ENCODE results near the gene SCMH1.

Gene SCMH1

DNA sequence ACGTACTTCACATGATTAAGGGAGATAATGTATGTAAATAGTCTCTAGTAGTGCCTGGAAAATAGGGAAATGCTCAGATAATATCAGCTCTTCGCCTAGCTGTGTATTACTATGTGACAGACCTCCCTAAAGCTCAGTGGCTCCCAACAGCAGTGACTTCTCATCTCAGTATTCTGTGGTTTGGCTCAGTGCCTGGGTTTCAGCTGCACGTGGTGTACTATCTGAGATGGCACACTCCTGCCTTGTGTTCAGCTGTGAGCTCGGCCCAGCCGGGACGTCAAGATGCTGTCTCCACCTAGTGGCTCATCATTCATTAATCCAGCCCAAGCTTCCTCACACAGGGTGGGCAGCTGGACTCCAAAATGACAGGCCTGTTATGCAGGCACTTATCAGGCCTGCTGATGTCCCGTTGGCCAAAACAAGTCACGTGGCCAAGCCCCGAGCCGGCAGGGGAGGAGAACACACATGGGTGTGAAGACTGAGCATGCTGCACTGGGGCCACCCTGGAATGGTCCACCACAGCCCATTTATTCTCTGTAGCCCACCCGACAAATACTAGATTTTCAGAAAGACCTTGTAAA, 238.4 kb downstream of the SCMH1 start:
- peak; percentile 95 for DNase-seq (ENCODE audit: low spot score)

DNA sequence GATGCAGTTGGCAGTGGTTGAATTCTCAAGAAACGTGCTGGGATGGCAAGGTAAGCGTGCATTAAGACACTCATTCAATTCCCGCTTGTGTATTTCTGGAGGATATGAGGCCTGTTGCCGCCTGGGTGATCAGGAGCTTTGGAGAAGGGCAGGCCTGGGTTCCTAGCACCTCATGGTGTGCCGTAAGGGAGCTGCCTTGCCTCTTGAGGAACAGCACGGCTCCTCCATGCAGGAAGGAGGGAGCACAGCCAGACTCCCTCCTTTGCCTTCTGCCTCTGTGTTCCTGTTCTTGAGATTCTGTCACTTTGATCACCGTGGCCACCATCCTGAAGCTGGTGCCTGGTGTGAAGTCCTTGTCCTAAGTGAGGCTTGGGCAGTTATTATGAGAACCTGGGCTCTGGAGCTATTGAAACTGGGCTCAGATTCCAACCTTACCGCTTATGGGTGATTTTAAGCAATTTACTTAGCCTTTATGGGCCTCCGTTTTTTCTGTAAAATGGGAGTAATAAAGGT, 238.9 kb downstream of the SCMH1 start:
- no peak for DNase-seq (ENCODE audit: low spot score)

DNA sequence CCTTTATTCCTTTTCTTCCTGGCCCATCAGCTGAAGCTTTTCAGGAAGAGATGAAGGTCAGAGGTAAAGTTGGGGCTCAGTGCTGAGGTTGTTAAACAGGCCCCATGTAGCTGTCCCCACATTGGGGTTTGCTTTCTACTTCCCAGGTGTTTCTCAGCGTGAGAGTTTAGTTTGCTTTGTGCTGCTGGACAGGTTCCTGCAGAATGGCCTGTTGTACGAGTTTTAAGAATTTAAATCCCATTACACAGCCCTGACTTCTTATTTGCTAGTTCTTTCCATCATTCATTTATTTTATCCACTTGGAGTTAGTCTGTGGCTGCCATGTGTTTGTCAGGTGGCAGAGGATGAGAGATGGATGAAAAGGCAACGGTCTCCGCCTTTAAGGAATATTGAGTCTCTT, 243.4 kb downstream of the SCMH1 start:
- no peak for DNase-seq (ENCODE audit: low spot score)

DNA sequence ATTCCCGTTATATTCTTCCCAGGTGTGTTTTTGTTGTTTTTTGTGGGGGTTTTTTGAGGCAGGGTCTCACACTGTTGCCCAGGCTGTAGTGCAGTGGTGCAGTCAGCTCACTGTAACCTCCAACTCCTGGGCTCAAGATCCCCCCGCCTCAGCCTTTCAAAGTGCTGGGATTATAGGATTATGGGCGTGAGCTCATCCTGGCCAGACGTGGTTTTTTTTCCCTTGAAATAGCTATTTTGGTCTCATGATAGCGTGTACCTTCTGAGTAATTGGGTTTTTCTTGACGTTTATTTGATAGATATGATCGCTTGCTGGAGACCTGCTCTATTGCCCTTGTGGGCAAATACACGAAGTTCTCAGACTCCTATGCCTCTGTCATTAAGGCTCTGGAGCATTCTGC, 245.0 kb downstream of the SCMH1 start:
- no peak for DNase-seq (ENCODE audit: low spot score)

DNA sequence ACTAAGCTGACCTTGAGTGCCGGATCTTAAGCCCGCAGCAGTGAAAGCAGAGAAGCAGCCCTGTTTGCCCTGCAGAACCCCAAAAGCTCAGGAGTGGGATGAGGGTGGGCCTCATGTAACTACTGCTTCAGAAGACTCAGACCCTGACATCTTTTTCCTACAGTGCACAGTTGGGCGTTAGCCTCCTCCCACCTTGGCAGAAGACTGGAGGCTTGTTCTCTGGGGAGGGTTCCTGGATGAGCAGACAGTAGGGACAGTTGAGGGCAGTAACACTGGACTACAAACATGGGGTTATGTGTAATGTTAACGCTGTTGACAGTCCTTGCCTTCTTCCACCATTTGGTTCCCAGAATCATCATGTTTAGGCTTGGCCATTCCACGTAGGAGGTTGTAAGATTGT, 253.0 kb downstream of the SCMH1 start:
- DNase-seq (ENCODE audit: low spot score), result no peak

DNA sequence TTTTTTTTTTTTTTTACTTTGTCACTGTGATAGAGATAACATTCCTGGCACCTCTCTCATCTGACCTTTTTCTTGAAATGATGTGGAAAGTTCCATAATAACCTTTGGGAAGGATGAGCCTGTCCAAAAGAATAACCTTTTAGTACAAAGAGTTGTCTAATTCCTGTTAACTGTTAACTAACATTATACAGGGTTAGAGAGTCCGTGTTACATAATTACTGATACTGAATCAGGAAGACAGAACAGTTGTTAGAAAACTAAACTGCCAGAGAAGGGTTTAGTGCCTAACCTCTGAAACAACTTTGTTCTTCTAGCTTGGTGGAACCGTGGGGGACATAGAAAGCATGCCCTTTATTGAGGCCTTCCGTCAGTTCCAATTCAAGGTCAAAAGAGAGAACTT, 253.8 kb downstream of the SCMH1 start:
- no peak for DNase-seq (ENCODE audit: low spot score)

DNA sequence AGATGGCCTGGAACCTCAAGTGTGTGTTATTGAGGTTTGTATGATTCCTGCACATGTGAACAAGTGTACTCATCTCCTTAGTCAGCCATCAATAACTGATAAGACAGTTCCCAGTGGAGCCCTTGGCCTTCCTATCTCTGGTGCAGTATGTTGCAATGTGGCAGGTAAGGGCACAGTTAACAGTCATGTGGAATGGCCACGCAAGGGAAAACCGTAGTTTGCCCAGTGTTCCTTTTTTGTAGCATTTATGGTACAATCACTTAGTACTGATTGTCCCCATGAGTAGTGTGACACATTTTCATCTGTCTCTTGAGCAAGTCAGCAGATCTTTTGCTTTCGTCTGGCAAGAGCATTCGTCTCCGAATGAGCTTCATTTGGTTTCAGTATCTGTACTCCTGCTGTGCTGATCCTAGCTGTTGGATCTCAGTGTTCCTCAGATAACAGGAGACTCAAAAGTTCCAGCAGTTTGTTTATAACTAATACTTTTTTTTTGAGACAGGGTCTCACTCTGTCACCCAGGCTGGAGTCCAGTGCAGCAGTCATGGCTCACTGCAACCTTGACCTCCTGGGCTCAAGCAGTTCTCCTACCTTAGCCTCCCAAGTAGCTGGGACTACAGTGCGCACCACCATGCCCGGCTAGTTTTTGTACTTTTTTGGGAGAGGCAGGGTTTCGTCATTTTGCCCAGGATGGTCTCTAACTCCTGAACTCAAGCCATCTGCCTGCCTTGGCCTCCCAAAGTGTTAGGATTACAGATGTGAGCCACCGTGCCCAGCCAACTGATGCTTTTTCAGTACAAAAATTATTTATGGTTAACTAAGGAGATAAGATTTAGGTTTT, 254.4 kb downstream of the SCMH1 start:
- DNase-seq (ENCODE audit: low spot score), result no peak

DNA sequence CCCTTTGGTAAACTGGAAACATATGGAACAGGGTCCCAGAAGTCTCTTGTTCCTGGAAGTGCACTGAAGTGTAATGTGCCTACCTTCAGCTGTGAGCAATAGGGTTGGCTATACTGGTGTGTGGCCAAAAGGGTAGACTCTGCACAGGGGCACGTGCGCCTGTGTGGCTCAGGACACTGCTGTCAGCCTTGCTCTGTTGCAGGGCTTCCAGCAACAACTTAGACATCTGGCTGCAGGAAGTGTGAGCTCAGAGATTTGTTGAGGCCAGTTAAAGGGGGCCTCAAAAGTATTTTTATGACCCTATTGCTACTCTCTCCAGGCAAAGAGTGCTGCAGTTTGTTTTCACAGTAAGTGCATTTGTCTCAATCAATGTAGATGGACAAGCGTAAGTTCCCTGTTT, 255.2 kb downstream of the SCMH1 start:
- no peak for DNase-seq (ENCODE audit: low spot score)

DNA sequence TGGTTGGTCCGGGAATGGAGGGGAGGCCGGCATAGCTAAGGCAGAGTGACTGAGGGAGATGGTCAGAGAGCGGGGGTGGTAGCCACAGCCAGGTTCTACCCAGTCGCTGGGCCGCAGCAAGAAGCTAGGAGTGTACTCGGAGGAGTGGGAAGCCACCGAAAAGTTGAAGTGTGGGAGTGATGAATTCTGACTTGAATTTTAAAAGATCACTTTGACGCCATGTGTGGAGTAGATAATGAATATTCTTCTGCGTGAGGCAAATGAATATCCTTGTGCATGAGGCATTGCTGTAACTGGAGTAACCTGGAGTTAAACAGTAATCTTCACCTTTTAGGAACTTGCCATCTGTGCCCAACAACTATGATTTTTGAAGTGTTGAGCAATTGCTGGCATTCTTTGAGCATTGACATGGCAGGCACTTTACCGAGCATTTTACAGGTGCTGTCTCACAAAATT, 255.8 kb downstream of the SCMH1 start:
- no peak for DNase-seq (ENCODE audit: low spot score)

DNA sequence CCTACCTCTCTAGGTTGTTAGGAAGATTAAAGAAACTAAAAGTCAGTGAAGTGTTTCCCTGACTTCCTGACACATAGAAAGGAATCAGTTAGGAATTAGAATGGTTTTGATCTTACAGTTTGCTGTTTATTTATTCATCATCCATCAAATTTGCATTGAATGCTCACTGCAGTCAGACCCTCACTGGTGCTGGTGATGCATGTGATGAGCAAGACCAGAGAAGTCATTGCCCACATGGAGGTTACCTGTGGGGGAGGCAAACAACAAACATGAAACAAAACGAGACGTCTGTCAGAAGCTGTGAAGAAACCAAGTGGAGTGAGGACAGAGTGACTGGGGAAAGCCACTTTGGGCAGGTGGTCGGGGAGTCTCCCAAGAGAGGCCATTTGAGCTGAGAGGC, 256.2 kb downstream of the SCMH1 start:
- DNase-seq (ENCODE audit: low spot score), result no peak

DNA sequence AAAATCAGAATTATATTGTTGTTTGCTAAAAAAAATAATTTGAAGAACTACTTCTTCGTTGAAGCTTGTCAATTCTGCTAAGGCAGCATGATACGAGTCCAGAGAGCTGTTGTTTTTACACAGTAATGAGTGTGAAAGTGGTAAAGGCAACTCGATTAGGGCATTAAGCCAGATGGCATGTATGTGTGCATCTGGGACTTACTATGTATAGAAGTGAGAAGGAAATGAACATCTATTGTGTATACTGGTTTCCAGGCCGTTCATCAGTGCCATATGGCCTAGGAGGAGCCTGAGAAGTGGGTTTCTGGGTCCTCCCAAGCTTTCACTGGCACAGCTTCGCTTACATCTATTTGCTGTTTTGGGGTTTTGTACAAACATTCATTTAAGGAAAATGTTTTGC, 256.9 kb downstream of the SCMH1 start:
- DNase-seq (ENCODE audit: low spot score), result no peak

DNA sequence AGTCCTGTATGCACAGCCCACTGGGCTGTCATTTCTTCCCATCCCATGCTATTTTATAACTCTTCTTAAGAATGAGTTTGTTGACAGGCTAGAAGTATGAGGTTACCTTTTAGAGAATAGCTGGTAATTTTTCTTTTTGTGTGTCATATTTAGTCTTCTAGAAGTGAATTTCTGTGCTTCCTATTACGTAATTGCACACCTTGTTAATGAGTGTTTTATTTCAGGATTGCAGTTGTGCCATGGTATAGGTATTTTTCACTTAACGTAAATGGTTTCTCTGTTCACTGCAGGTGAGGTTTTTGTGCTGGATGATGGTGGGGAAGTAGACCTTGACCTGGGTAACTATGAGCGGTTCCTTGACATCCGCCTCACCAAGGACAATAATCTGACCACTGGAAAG, 257.6 kb downstream of the SCMH1 start:
- no peak for DNase-seq (ENCODE audit: low spot score)

DNA sequence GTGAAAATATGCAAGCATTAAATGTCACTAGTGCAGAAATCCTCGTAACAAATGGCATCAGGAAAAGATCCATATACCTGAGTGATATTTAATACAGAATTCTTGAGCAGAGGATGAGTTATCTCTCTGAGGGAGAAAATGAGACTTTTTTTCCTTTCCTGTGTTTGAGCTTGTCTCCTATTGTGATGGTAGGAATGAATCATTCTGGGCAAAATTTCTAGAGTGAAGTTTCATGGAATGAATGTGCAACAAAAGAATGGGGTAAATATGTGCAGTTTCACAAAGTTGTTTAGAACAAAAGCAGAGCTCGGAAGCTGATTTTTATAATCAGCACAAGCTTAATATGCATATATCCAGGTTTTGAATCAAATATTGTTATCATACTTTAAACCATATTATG, 258.0 kb downstream of the SCMH1 start:
- no peak for DNase-seq (ENCODE audit: low spot score)

DNA sequence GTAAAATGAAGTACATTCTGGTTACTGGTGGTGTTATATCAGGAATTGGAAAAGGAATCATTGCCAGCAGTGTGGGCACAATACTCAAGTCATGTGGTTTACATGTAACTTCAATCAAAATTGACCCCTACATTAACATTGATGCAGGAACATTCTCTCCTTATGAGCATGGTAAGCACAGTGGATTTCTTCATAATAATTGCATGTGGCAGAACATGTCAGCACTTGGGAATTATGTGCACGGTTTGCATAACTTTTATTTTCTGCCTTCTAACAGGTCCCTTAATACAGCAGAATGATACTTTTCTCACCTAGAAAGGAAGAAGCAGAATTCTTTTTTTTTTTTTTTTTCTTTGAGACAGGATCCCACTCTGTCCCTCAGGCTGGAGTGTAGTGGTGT, 258.8 kb downstream of the SCMH1 start:
- no peak for DNase-seq (ENCODE audit: low spot score)

DNA sequence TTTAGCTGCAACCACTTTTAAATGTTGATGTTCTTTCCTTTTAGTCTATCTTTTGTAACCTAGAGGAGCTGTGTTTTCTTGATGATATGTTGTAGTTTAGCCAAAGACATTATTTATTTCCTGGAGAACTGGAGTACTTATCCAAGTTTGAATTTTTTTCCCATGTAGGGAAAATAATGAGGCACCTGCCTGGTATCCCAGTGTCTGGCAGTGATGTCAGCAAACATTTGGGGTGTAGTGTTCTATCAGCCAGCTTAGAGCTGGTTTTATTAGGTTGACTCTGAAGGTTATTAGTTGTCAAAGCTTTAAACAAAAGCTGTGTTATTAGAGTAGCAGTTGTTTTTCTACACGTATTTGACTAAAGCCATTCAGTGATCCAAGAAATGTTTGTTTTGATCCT, 259.4 kb downstream of the SCMH1 start:
- no peak for DNase-seq (ENCODE audit: low spot score)

DNA sequence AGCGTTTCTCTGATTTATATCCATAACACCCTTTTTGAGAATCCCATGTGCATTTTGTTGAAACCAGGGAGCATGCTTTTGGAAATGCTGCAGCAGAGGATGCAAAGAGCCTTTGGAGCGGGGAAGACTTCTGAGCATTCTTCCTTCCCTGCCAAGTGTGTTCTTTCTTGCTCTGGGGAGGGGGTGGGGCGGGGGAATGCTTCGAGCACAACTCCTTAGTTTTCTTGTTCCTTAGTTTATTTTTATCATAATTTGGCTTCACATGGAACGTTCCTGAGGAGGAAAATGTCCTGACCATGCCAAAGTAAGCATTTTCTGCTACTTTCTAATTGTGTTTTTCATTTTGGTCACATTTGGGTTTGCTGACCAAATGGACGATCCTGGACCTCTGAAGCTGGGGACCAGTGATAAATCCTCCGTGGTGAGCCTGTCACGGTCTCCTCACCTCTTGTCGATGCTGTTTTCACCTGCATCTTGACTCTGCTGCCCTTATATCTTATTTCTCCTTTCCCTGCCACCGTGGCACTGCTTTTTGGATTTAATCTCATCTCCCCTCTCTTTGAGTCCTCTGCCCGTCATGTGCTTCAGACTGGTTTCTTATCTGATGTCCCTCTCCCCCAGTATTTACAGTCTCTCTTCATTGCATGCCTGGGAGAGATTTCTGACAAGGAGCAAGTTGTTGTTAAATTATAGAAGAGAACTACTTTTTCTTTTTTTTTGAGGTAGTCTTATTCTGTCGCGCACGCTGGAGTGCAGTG, 260.2 kb downstream of the SCMH1 start:
- DNase-seq (ENCODE audit: low spot score), result peak; percentile 34

DNA sequence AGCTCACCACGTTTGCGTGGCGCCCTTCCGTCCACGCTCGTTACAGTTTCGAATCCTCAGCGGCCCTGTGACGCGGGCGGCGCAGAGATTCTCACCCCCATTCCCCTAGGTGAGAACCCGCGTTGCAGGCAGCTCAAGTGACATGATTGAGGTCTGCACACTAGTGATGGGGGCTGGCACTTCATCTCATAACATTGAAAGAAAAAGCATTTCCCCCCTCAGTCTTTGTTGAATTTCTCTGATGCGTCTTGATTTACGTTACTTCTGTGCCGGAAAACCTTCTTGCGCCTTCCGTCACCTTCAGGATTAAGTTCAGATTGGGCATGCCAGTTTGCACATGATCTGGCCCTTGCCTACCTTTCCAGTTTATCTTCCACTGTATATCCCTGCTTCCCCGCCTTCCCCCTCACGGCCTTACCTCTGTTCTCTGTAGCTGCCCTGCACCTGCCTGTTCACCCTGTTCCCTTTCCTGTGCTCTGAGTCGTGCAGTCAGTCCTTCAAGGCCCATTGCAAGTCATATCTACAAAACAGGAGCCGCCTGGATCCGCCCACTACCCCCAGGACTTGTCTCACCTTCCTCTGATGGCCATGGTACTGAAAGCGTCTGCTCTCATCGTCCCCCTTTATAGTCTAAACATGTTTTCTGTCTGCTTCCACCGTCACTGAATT, 261.5 kb downstream of the SCMH1 start:
- no peak for DNase-seq (ENCODE audit: low spot score)

DNA sequence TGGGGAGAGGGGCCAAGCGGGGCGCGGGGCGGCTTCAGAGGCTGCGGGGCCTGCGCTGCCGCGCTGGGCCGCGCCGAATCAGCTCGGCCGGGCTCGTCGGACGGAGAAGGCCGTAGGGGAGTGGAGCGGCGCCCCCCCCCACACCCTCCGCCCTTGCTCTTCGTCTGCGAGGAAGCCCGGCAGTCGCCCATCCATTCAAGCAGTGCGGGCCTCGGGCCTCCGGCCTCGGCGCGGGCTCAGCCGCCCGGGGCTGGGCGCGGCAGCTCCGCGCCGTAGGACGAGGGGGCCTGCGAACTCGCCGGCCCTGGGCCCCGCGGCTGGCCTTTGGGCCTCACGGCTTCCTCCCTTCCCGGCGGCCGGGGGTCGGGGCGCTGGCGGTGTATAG, 262.0 kb downstream of the SCMH1 start:
- DNase-seq (ENCODE audit: low spot score), result no peak

DNA sequence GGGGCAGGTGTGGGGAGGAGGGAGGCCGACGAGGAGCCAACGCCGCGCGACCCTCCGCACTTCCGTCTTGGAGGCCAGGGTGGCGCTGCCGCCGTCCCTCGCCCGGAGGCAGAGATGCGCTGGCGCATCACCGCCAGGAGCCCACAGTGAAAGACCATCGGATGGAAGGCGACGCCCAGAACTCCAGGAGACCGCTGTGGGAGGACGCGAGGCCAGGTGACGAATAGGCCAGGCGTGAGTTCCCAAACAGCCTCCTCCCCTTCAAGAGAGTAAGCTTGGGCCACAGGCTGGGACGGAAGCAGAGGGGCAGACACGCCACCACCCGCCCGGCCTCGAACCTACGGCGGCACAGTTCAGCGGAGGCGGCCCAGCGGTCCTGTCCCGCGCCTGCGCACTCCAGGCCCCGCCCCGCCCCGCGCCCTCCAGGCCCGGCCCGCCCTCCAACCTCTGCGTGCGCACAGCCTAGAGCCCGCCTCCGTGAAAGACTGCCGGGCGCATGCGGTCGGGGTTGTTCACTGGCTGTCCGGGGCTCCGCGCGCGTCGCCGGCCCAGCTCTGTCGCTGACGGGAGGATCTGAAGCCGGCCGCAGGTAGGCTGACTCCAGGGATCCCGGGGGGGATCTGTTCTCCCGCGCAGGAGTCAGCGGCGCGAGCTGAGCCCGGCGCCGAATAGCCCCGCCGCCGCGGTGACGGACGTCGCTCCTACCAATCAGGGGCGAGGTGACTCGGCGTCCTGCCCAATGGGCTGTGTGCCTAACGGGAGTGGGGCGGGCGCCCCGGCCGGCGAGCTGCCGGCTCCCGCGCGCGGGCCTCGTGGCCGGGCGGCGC, 262.7 kb downstream of the SCMH1 start, which contains the start of gene CTPS1:
CTPS1 (plus strand) TSS at position 456 of the 827 bp plus-strand sequence. CDS start 3,595 bp downstream, outside the sequence.
- DNase-seq (ENCODE audit: low spot score), result peak; percentile 98

DNA sequence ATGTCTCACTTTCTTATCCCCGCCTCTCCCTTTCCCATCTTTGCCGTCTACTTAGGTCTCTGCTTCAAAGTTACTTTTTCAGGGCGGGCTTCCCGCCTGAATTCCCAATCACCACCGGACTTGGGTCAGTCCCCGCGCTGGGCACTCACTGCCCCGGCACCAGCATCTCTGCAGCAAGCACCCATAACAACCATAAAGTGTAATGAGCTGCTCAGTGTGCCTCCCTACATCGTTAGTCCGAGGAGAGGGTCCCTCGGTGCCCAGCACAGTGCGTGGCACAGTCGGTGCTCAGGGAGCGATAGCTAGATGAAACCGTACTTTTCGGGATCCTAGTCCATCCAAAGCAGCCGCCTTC, 263.2 kb downstream of the SCMH1 start:
- no peak for DNase-seq (ENCODE audit: low spot score)

DNA sequence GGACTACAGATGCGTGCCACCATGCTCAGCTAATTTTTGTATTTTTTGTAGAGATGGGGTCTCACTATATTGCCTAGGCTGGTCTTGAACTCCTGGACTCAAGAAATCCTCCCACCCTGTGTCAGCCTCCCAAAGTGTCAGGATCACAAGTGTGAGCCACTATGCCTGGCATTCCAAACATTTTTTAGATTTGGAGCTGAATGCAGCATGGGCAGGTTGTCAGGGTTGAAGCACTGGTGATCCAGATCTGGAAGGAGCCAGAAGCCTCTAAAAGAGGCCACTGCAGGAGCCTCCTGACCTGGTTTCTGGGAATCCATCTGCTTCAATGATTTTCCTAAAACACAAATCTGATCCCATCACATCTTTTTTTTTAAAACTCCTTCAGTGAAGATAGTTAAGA, 264.4 kb downstream of the SCMH1 start:
- no peak for DNase-seq (ENCODE audit: low spot score)

Measured in hepatic stellate cell (primary cell).